Astrocyte (in vitro differentiated cells and primary cell): ENCODE data around the gene LRRC34. TPM values are rescaled to one million over a fixed set of nuclear protein-coding genes. Genes with fewer than 3 reads are reported as not detected.

Source experiments
- DNase-seq: peaks from one replicate; pipeline ENCODE4 v3.0.0-alpha.2; 2010; ENCODE audit warnings: low read depth
- FAIRE-seq: peaks from 2 replicates; lab custom pipeline; 2011; peaks lifted over from hg19 to GRCh38; lab: Jason Lieb, UNC
- H2AFZ ChIP-seq: 2 replicates; pipeline ENCODE4 v1.6.0; 2012; ENCODE audit warnings: low read depth, low read length, inconsistent platforms
- H3K27ac ChIP-seq: 2 replicates; pipeline ENCODE4 v1.5.1; 2011; ENCODE audit warnings: low read depth, low read length, inconsistent platforms
- H3K27me3 ChIP-seq: 2 replicates; pipeline ENCODE4 v1.6.0; 2011; ENCODE audit warnings: low read length, inconsistent platforms; ENCODE audit not compliant: insufficient read depth
- H3K36me3 ChIP-seq: 2 replicates; pipeline ENCODE4 v1.5.1; 2011; ENCODE audit warnings: low read length, inconsistent platforms; ENCODE audit not compliant: insufficient read depth
- H3K4me1 ChIP-seq: 2 replicates; pipeline ENCODE4 v1.5.1; 2011; ENCODE audit warnings: low read length, inconsistent platforms; ENCODE audit not compliant: insufficient read depth
- H3K4me2 ChIP-seq: 2 replicates; pipeline ENCODE4 v1.6.0; 2012; ENCODE audit warnings: low read length, inconsistent platforms
- H3K4me3 ChIP-seq: 2 replicates; pipeline ENCODE4 v1.5.1; 2011; ENCODE audit warnings: low read depth, mild to moderate bottlenecking, low read length, inconsistent platforms; ENCODE audit not compliant: insufficient read depth
- H3K79me2 ChIP-seq: 2 replicates; pipeline ENCODE4 v1.6.0; 2012; ENCODE audit warnings: mild to moderate bottlenecking, low read length, inconsistent platforms; ENCODE audit not compliant: insufficient read depth
- H3K9ac ChIP-seq: 2 replicates; pipeline ENCODE4 v1.6.0; 2012; ENCODE audit warnings: mild to moderate bottlenecking, low read length, inconsistent platforms
- H3K9me3 ChIP-seq: 2 replicates; pipeline ENCODE4 v1.5.1; 2012; ENCODE audit warnings: low read depth, mild to moderate bottlenecking, low read length, inconsistent platforms; ENCODE audit not compliant: insufficient read depth
- H4K20me1 ChIP-seq: 2 replicates; pipeline ENCODE4 v1.6.0; 2012; ENCODE audit warnings: low read length, inconsistent platforms; ENCODE audit not compliant: insufficient read depth
- H3K27ac Mint-ChIP-seq: one replicate; pipeline ENCODE4 v1.8.0; 2021; ENCODE audit warnings: mild to moderate bottlenecking, mixed read lengths; ENCODE audit not compliant: unreplicated experiment
- H3K27me3 Mint-ChIP-seq: one replicate; pipeline ENCODE4 v1.8.0; 2021; ENCODE audit warnings: low read depth, mixed read lengths; ENCODE audit not compliant: unreplicated experiment
- H3K36me3 Mint-ChIP-seq: one replicate; pipeline ENCODE4 v1.8.0; 2021; ENCODE audit warnings: low read depth, mixed read lengths; ENCODE audit not compliant: unreplicated experiment
- H3K4me1 Mint-ChIP-seq: one replicate; pipeline ENCODE4 v1.8.0; 2021; ENCODE audit warnings: low read depth, mixed read lengths; ENCODE audit not compliant: unreplicated experiment
- H3K4me3 Mint-ChIP-seq: one replicate; pipeline ENCODE4 v1.8.0; 2021; ENCODE audit warnings: mild to moderate bottlenecking, moderate library complexity, mixed read lengths; ENCODE audit not compliant: unreplicated experiment
- H3K9me3 Mint-ChIP-seq: one replicate; pipeline ENCODE4 v1.8.0; 2021; ENCODE audit warnings: mild to moderate bottlenecking, mixed read lengths; ENCODE audit not compliant: unreplicated experiment
- CTCF ChIP-seq: IDR thresholded peaks from 2 replicates; pipeline ENCODE4 v1.5.1; 2011; ENCODE audit warnings: low read depth, mild to moderate bottlenecking, inconsistent platforms, low read length, moderate library complexity; ENCODE audit not compliant: insufficient read depth
- EZH2 ChIP-seq: IDR thresholded peaks from 2 replicates; pipeline ENCODE4 v1.6.1; 2012; ENCODE audit warnings: mild to moderate bottlenecking, low read length, inconsistent platforms; ENCODE audit not compliant: insufficient read depth
- total RNA-seq: library from RNA; stranded (reverse); gene quantifications from 2 replicates; pipeline ENCODE4 v1.2.1, GENCODE V29; 2021

LRRC34 gene
- total RNA-seq, 1 donor from 2014 or later: 1.0 TPM

GRCh38 chr3:169848741-169849140 is 36.0 kb upstream of the LRRC34 start:
- no peak overlapping the region for H3K4me3 ChIP-seq
- no peak overlapping the region for H3K4me2 ChIP-seq
- Mint-ChIP-seq H3K27ac (no peak overlapping the region), H3K36me3 (no peaks in the 10 kb centered on the region), H3K4me3 (no peak overlapping the region), H3K27me3 (peaks cover 4% of the 10 kb centered on the region), H3K9me3 (no peaks in the 10 kb centered on the region), H3K4me1 (peaks cover 16% of the 10 kb centered on the region)
- TF ChIP-seq CTCF (no peak), EZH2 (no peak)
- no peaks in the 10 kb centered on the region for H4K20me1 ChIP-seq
- DNase-seq (no peak), FAIRE-seq (no peak)
- no peaks in the 10 kb centered on the region for H3K79me2 ChIP-seq
- H3K4me1 ChIP-seq: no peaks in the 10 kb centered on the region
- H3K9ac ChIP-seq: no peak overlapping the region
- H3K27me3 ChIP-seq: no peaks in the 10 kb centered on the region
- no peak overlapping the region for H3K27ac ChIP-seq
- H3K36me3 ChIP-seq: no peaks in the 10 kb centered on the region
- H3K9me3 ChIP-seq: no peaks in the 10 kb centered on the region
- no peak overlapping the region for H2AFZ ChIP-seq

- H3K27ac ChIP-seq: no peak overlapping the region
- H3K9me3 ChIP-seq: no peaks in the 10 kb centered on the region
- no peak for TF ChIP-seq EZH2
- no peak for TF ChIP-seq CTCF
- DNase-seq: no peak
- H3K4me1 ChIP-seq: no peaks in the 10 kb centered on the region
- no peak for FAIRE-seq
- no peak overlapping the region for H3K4me2 ChIP-seq
- H3K36me3 ChIP-seq: no peaks in the 10 kb centered on the region
- no peaks in the 10 kb centered on the region for H3K27me3 Mint-ChIP-seq
- peak overlapping the region; percentile 20 for H3K27ac Mint-ChIP-seq
- no peak overlapping the region for H3K9ac ChIP-seq
- H2AFZ ChIP-seq: no peak overlapping the region
- H3K4me1 Mint-ChIP-seq: peaks cover 16% of the 10 kb centered on the region
- H4K20me1 ChIP-seq: no peaks in the 10 kb centered on the region
- no peaks in the 10 kb centered on the region for H3K36me3 Mint-ChIP-seq
- H3K27me3 ChIP-seq: no peaks in the 10 kb centered on the region
- H3K79me2 ChIP-seq: no peaks in the 10 kb centered on the region
- H3K4me3 ChIP-seq: no peak overlapping the region
- no peaks in the 10 kb centered on the region for H3K9me3 Mint-ChIP-seq
- H3K4me3 Mint-ChIP-seq: no peak overlapping the region
Measured at GRCh38 chr3:169847896-169848295, 35.2 kb upstream of the LRRC34 start.

- DNase-seq: peak; percentile 90
- H3K36me3 ChIP-seq: no peaks in the 10 kb centered on the region
- no peaks in the 10 kb centered on the region for H3K79me2 ChIP-seq
- no peaks in the 10 kb centered on the region for H3K27me3 Mint-ChIP-seq
- no peaks in the 10 kb centered on the region for H3K9me3 ChIP-seq
- no peak overlapping the region for H3K4me3 Mint-ChIP-seq
- peaks cover 16% of the 10 kb centered on the region for H3K4me1 Mint-ChIP-seq
- FAIRE-seq: peak; percentile 5
- no peaks in the 10 kb centered on the region for H3K27me3 ChIP-seq
- H3K4me3 ChIP-seq: no peak overlapping the region
- peak overlapping the region; percentile 58 for H3K4me2 ChIP-seq
- H2AFZ ChIP-seq: peak overlapping the region; percentile 0
- peak overlapping the region; percentile 41 for H3K9ac ChIP-seq
- peak overlapping the region; percentile 3 for H3K27ac Mint-ChIP-seq
- no peaks in the 10 kb centered on the region for H3K9me3 Mint-ChIP-seq
- H3K36me3 Mint-ChIP-seq: no peaks in the 10 kb centered on the region
- TF ChIP-seq EZH2: no peak
- no peak for TF ChIP-seq CTCF
- peak overlapping the region; percentile 63 for H3K27ac ChIP-seq
- H3K4me1 ChIP-seq: no peaks in the 10 kb centered on the region
- H4K20me1 ChIP-seq: no peaks in the 10 kb centered on the region
Measured at GRCh38 chr3:169846458-169847193, 33.9 kb upstream of the LRRC34 start.
